Heart left ventricle (tissue), 16 donors: ENCODE measurements around the gene ARHGEF10L. TPM values are rescaled to one million over a fixed set of nuclear protein-coding genes. Genes with fewer than 3 reads are reported as not detected.

ENCODE experiments used
- ATAC-seq, 4 donors: fragments of 200-7000 bp; cut with Tn5 transposase; one replicate each; pipeline ENCODE4 v1.9.1; 2020 to 2022; ENCODE audit warnings: moderate library complexity in 4 of 4, mild to moderate bottlenecking in 3 of 4, moderate number of reproducible peaks in 1 of 4
- DNase-seq, 5 donors: peaks; one replicate each; pipeline ENCODE4 v3.0.0-alpha.2; 2020
- H3K27ac ChIP-seq, 12 donors: fragments of 200-600 bp; sonication (generic) in 4 of 12; one replicate each; pipeline versions ENCODE4 v1.5.0 to v1.8.0; 2016 to 2022; ENCODE audit warnings: mild to moderate bottlenecking in 2 of 12
- H3K27me3 ChIP-seq, 9 donors: fragments of 200-600 bp; sonication (generic) in 2 of 9; one replicate each; pipeline versions ENCODE4 v1.5.1 to v1.8.0; 2016 to 2022; ENCODE audit warnings: mild to moderate bottlenecking in 3 of 9
- H3K36me3 ChIP-seq, 9 donors: fragments of 200-600 bp; sonication (generic) in 2 of 9; one replicate each; pipeline versions ENCODE4 v1.5.0 to v1.8.0; 2018 to 2022; ENCODE audit warnings: mild to moderate bottlenecking in 2 of 9
- H3K4me1 ChIP-seq, 12 donors: fragments of 200-600 bp; sonication (generic) in 4 of 12; one replicate each; pipeline versions ENCODE4 v1.5.0 to v1.8.0; 2016 to 2022; ENCODE audit warnings: mild to moderate bottlenecking in 3 of 12
- H3K4me3 ChIP-seq, 12 donors: fragments of 200-600 bp; sonication (generic) in 4 of 12; one replicate each; pipeline versions ENCODE4 v1.5.0 to v1.8.0; 2017 to 2022; ENCODE audit warnings: mild to moderate bottlenecking in 9 of 12, moderate library complexity in 4 of 12
- H3K9me3 ChIP-seq, 12 donors: fragments of 200-600 bp; sonication (generic) in 4 of 12; one replicate each; pipeline versions ENCODE4 v1.5.0 to v1.8.0; 2016 to 2022; ENCODE audit warnings: mild to moderate bottlenecking in 1 of 12
- CTCF ChIP-seq, 12 donors: fragments of 200-600 bp; sonication (generic) in 4 of 12; IDR thresholded peaks; one replicate each; pipeline versions ENCODE4 v1.5.0 to v1.8.0; 2018 to 2022; ENCODE audit warnings: antibody characterized with exemption in 12 of 12, mild to moderate bottlenecking in 5 of 12
- POLR2A ChIP-seq, 2 donors: fragments of 450-650 bp; IDR thresholded peaks; one replicate each; pipeline ENCODE4 v1.6.1; 2017; ENCODE audit warnings: antibody characterized with exemption in 2 of 2, mild to moderate bottlenecking in 2 of 2, moderate library complexity in 2 of 2
- WGBS, 4 donors: extraction: QIAGEN DNeasy Blood & Tissue Kit in 2 of 4; methylation state at CpG; one replicate each; pipeline versions ENCODE4 v1.1.5 to v1.1.7; 2013 to 2018; 5-methylcytosine and 5-hydroxymethylcytosine counted together
- intact Hi-C, 10 donors: fragments of 100-400 bp; cut with DNase I; formaldehyde crosslinking; loops; one replicate each; pipeline versions ENCODE4 v1.11.1 to v1.14.2; 2022
- polyA plus RNA-seq, 2 donors: library from polyadenylated mRNA; stranded (reverse); fragments of 200-250 nt; gene quantifications; one replicate each; pipeline ENCODE4 v1.2.3, GENCODE V29; 2013
- total RNA-seq, 9 donors: library from RNA; depleted of rRNA in 2 of 9; stranded (reverse); fragments of >200 nt in 2 of 9; fragmentation: NEBNext Ultra II Directional in 3 of 9; extraction: Animal tissue kit (Norgen Biotek cat#: 25700) in 3 of 9; gene quantifications; one replicate each; pipeline versions ENCODE4 v1.1.0 to v1.2.4, GENCODE V29; 2016 to 2023
- donor health status: ischemic (EF 13 %, LVEDD 7.1; RV severe dilation, severe dysfunction).
- donor health status: healthy with polysubstance abuse.
- donor health status: DM: no; HTN: yes; CAD: no.
- donor health status: DM: no; HTN: no; CAD: no.
- donor health status: ischemic (EF 25% LVEDD 6.9; RV normal size, moderate dysfunction).
- donor health status: ischemic (EF 25% LVEDD 5.7; RV mildly dilated, moderate dysfunction).
- donor health status: healthy.
- donor health status: DM: yes; HTN: yes; CAD: no.
- donor health status: ischemic (EF 35%, LVEDD 5.7; RV mildly dilated, moderate dysfunction).
- donor health status: nonischemic (EF 11% LVEDD 7.7; RV severe dilation, severe dysfunction).
- donor health status: DM: yes; HTN: yes; CAD: no.
- donor health status: PGD.
- donor health status: ischemic (EF 29% LVEDD 5.4; RV normal size, mild dysfunction).
- donor health status: nonischemic (EF 23%, LVEDD 6.1; RV moderate dilation, normal function).

Gene ARHGEF10L
- total and polyA plus RNA-seq, 11 donors: 44.6 to 72.8 (median 57.9) TPM

- no peak overlapping the region for H3K27ac ChIP-seq
Observed at GRCh38 chr1:17655169-17655568, 115.7 kb downstream of the ARHGEF10L start.

GRCh38 chr1:17655922-17656321, 116.4 kb downstream of the ARHGEF10L start:
- ATAC-seq: no peak
- 74 to 93% (median 89%) methylated on average over 6 to 15 of the region's 15 CpGs for WGBS, 4 donors
- TF ChIP-seq CTCF (IDR thresholded peaks at IDR 0.05) (no peak), POLR2A (IDR thresholded peaks at IDR 0.05) (no peak)

More at GRCh38 chr1:17655169-17655568, 115.7 kb downstream of the ARHGEF10L start:
- no peak for DNase-seq
- no peak overlapping the region for H3K4me3 ChIP-seq
- intact Hi-C loops: loop anchor here in 2 of 10 donors (10.0 kb wide), 2 partner anchors 450 to 930 kb away; partner anchors contain the start of gene IGSF21 (in 1 of the 2)
- no peaks in the 10 kb centered on the region for H3K9me3 ChIP-seq
- H3K36me3 ChIP-seq: peaks cover 0 to 90% (median 63%) of the 10 kb centered on the region in 9 donors
- ATAC-seq: no peak
- no peaks in the 10 kb centered on the region for H3K27me3 ChIP-seq
- peaks cover 0 to 13% (median 6%) of the 10 kb centered on the region in 12 donors for H3K4me1 ChIP-seq
- no peak for TF ChIP-seq CTCF (IDR thresholded peaks at IDR 0.05)
- no peak for TF ChIP-seq POLR2A (IDR thresholded peaks at IDR 0.05)
- WGBS, 4 donors: 87 to 95% (median 90%) methylated on average over 1 of the region's 1 CpG

GRCh38 chr1:17657436-17657835, 117.9 kb downstream of the ARHGEF10L start:
- DNase-seq: no peak
- Histone ChIP-seq H3K9me3 (no peaks in the 10 kb centered on the region), H3K27me3 (no peaks in the 10 kb centered on the region), H3K4me3 (no peak overlapping the region), H3K4me1 (peaks cover 0 to 13% (median 6%) of the 10 kb centered on the region in 12 donors), H3K27ac (no peak overlapping the region), H3K36me3 (peaks cover 0 to 92% (median 66%) of the 10 kb centered on the region in 9 donors)
- intact Hi-C loops: loop anchor here in 2 of 10 donors (10.0 kb wide), 2 partner anchors 447 to 927 kb away; partner anchors contain the start of gene IGSF21 (in 1 of the 2)
- WGBS, 4 donors: 79 to 88% (median 86%) methylated on average over 13 of the region's 13 CpGs
- no peak for ATAC-seq
- no peak for TF ChIP-seq CTCF (IDR thresholded peaks at IDR 0.05)
- TF ChIP-seq POLR2A (IDR thresholded peaks at IDR 0.05): no peak

More at GRCh38 chr1:17655922-17656321, 116.4 kb downstream of the ARHGEF10L start:
- no peaks in the 10 kb centered on the region for H3K9me3 ChIP-seq
- peaks cover 0 to 90% (median 70%) of the 10 kb centered on the region in 9 donors for H3K36me3 ChIP-seq
- intact Hi-C loops: loop anchor here in 2 of 10 donors (10.0 kb wide), 2 partner anchors 449 to 929 kb away; partner anchors contain the start of gene IGSF21 (in 1 of the 2)
- DNase-seq: no peak
- H3K4me1 ChIP-seq: peaks cover 0 to 13% (median 6%) of the 10 kb centered on the region in 12 donors
- no peaks in the 10 kb centered on the region for H3K27me3 ChIP-seq
- no peak overlapping the region for H3K27ac ChIP-seq
- no peak overlapping the region for H3K4me3 ChIP-seq

- Histone ChIP-seq H3K36me3 (peaks cover 0 to 92% (median 69%) of the 10 kb centered on the region in 9 donors), H3K27me3 (no peaks in the 10 kb centered on the region), H3K4me1 (peaks cover 0 to 7% (median 4%) of the 10 kb centered on the region in 12 donors), H3K4me3 (no peak overlapping the region), H3K9me3 (no peaks in the 10 kb centered on the region), H3K27ac (no peak overlapping the region)
- DNase-seq (no peak), ATAC-seq (peak in 1 of 4 donors; percentile 3)
- TF ChIP-seq POLR2A (IDR thresholded peaks at IDR 0.05) (no peak), CTCF (IDR thresholded peaks at IDR 0.05) (no peak)
- intact Hi-C loops: loop anchor here in 2 of 10 donors (10.0 kb wide), 2 partner anchors 446 to 926 kb away; partner anchors contain the start of gene IGSF21 (in 1 of the 2)
- WGBS, 4 donors: 79 to 93% (median 83%) methylated on average over 5 to 6 of the region's 6 CpGs
Observed at GRCh38 chr1:17658837-17659236, 119.3 kb downstream of the ARHGEF10L start.
